A204.1 (cell line): ENCODE measurements around the gene ACOXL.
"Not testable (repeated sequence)": the region's sequence is repeated elsewhere in the genome, so short reads cannot be mapped to it uniquely, and the experiment has no call there.

Experiments used
- FAIRE-seq: peaks from 2 replicates; lab custom pipeline; 2012; peaks lifted over from hg19 to GRCh38; lab: Jason Lieb, UNC

The ACOXL gene

DNA sequence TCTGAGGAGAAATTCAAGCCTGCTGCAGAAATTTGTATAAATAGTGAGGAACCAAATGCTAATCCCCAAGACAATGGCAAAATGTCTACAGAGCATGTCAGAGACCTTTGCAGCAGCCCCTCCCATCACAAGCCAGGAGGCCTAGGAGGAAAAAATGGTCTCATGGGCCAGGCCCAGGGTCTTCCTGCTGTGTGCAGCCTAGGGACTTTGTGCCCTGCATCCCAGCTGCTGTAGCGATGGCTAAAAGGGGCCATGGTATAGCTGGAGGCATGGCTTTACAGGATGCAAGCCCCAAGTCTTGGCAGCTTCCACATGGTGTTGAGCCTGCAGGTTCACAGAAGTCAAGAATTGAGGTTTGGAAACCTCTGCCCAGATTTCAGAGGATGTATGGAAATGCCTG, 197.2 kb downstream of the ACOXL start:
- no peak for FAIRE-seq

DNA sequence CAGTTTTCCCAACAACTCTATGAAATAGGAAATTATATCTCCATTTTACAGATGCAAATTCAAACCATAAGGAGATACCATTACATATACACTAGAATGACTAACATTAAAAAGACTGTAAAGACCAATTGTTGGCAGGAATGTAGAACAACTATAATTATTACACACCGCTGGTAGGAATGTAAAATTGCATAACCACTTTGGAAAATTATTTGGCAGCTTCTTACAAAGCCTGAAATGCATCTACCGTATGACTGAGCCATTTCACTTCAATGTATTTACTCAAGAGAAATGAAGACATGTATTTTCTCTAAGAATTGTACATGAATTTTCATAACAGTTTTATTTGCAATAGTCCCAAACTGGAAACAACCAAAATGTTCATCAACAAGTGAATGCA, 199.3 kb downstream of the ACOXL start:
- FAIRE-seq = no peak

GRCh38 chr2:110933420-110933819, 201.0 kb downstream of the ACOXL start:
- FAIRE-seq = no peak

DNA sequence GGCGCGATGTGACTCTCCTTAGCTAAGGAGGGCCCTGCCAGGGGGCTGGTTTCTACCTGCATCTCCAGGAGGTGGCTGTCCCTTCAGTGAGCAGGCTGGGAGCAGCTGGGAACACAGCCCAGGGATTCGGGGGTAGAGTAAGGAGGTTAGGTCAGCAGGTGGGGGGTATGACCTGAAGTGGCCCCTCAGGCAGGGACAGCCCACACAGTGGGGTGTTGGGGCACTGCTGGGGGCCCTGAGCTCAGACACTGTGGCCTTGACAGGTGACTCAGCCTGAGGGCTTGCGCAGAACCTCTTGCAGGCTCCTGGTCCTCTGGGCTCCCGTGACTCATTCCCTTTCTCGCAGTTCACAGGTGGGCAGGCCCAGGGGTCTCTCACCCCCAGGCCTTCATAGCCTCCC, 202.6 kb downstream of the ACOXL start:
- FAIRE-seq = no peak

DNA sequence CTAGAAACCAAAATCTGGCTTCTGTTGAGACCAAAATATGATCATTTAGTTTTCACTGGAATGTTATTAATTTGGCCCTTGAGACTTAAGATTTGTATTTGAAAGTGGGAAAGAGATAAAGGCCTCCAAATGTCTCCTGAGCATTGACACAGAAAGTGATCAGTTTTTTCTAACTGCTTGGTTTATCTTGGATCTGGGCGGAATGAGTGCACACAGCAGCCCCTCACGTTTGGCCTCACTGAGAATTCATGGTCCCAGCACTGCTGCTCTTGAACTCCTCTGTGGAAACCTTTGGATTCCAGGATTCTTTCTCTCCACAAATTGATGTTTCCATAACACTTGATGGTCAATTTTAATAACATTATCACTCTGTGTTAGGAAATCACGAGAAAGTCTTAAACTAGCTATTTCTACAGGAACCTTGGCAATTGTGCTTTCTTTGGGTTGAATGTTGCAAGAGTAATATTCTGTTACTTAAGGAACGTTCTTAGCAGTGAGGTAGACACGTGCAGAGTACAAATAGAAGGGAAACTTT, 208.1 kb downstream of the ACOXL start:
- FAIRE-seq = no peak

- FAIRE-seq = no peak
These were observed 208.9 kb downstream of the ACOXL start for GRCh38 chr2:110941226-110941625.

DNA sequence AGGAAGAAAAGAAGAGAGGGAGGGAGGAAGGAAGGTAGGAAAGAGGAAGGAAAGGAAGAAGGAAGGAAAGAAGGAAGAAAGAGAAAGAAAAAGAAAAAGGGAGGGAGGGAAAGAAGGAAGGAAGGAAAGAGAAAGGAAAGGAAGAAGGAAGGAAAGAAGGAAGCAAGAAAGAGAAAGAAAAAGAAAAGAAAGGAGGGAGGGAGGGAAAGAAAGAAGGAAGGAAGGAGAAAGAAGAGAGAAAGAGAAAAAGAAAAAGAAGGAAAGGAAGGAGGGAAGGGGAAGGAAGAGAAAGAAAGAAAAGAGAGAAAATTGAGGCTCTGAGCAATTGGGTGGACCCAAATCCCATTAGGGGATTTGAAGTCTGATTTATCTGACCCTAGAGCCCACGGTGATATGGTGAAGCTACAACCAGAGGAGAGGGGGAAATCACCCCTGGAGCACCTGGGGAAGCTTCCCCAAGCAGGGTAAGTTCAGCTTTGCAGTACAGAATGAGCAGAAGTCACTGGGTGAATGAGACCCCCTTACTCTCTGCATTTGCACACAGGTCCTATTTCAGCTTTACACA, 210.8 kb downstream of the ACOXL start:
- no peak for FAIRE-seq

- FAIRE-seq = no peak
These were observed 214.5 kb downstream of the ACOXL start for GRCh38 chr2:110946902-110947301.

- FAIRE-seq = no peak
These were observed 215.8 kb downstream of the ACOXL start for GRCh38 chr2:110948027-110948674.

DNA sequence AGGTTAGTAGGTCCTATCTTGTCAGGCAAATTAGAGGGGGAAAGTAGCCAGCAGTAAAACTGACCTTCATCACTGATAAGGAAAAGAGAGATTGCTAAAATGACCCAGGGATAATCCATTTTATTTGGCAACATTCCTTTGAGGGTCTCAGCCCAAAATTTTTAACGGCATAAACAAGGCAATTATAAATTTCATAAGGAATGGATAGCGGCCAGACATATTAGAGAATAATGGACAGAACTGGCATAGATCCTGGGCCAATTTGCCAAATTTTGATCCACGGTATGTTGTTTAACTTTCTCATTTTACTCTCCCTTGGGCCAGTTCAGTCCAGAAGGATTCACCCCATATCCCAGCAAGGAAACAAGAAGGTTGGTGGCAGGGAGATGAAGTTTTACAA, 217.9 kb downstream of the ACOXL start:
- no peak for FAIRE-seq

DNA sequence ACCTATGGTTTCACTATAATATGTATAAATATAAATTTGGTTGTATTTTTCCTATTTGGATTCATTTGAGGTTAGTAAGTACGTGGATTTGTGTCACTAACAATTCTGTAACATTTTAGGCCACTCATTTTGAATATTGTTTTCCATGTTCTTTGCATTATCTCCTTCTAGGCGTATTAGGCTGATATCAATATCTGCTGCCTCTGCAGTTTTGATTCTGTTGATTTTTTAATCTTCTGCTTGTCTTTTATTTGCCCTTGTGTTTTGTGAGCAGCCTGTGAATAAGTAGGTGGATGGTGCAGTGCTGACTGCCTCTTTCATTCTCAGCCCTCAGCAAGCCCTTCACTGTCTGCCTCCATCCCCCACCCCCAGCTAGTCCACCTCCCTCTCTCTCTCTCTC, 222.7 kb downstream of the ACOXL start:
- FAIRE-seq = no peak

GRCh38 chr2:110955556-110955955, 223.2 kb downstream of the ACOXL start:
- FAIRE-seq = no peak

DNA sequence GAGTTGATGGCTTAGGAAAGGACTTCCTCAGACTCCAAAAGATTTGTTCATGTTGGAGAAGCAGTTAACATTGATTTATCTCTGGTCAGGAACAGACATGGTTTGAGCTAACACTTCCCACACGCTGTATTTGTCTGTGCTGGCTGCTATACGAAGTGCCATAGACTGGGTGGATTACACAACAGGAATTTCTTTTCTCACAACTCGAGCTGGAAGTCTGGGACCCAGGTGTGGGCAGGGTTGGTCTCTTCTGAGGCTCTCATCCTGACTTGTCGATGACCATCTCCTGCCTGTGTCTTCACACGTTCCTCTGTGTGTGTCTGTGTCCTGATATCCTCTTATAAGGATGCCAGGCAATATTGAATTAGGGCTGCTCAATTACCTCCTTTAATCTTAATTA, 224.9 kb downstream of the ACOXL start:
- no peak for FAIRE-seq

GRCh38 chr2:110958346-110959119, 226.2 kb downstream of the ACOXL start:
- FAIRE-seq = no peak

GRCh38 chr2:110959198-110959597, 226.8 kb downstream of the ACOXL start:
- no peak for FAIRE-seq

GRCh38 chr2:110960281-110960680, 227.9 kb downstream of the ACOXL start:
- no peak for FAIRE-seq

DNA sequence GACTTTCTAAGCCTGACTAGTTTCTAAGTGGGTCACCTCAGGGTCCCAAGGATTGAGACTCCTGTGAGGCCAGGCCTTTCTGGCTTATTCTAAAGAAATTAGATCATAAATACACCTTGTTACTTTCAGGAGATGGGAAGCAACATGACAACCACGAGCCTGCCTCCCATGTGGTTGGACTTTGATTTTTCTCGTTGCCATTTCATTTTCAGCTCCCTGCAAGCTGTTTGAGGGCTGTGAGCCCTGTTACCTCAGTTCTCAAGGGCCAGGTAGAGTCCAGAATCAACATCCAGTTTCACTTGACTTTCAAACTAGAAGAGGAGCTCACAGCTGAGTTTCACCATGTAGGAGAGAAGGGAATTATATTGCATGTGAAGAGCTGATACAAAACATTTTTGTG, 228.6 kb downstream of the ACOXL start:
- no peak for FAIRE-seq

- FAIRE-seq = not testable (repeated sequence)
These were observed 229.3 kb downstream of the ACOXL start for GRCh38 chr2:110961643-110962042.

GRCh38 chr2:110969696-110970095, 237.3 kb downstream of the ACOXL start:
- no peak for FAIRE-seq

DNA sequence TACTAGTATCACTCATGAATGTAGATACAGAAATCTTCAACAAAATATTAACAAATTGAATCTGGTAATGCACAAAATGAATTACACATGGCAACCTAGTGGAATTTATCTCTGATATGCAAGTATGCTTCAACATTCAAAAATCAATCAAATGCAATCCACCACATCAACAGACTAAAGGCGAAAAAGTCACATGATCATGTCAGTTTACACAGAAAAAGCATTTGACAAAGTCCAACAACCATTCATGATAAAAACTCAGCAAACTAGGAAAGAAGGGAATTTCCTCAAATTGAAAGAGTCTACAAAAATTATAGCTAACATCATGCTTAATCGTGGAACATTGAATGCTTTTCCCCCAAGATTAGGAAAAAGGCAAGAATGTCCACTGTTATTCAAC, 237.8 kb downstream of the ACOXL start:
- FAIRE-seq = no peak

GRCh38 chr2:110971811-110972210, 239.4 kb downstream of the ACOXL start:
- no peak for FAIRE-seq

GRCh38 chr2:110973262-110973661, 240.9 kb downstream of the ACOXL start:
- no peak for FAIRE-seq

DNA sequence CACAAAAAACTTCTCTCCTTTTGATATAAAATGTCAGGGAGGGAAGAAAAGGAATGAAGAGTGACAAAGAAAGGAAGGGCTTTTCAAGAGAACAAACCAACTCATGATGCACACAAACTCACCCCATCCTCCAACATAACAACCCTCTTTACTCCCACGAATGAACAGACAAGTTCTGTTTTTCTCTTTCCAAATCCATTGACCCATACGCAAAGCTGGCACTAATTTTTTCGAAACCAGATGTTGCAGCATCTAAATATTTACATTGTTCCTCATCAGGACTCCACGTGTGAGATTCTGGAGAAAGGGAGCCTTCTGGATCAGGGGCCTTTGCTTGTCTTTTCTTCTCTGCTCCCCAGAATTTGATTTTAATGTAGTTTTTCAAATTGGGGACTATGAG, 245.0 kb downstream of the ACOXL start:
- FAIRE-seq = no peak

GRCh38 chr2:110978148-110978547, 245.8 kb downstream of the ACOXL start:
- FAIRE-seq = no peak
